Urothelium cell line (cell line): ENCODE results near the gene AZU1.
A peak's percentile ranks its signal among the peaks of the same experiment; 100 is the strongest.
"Not testable (repeated sequence)": the region's sequence is repeated elsewhere in the genome, so short reads cannot be mapped to it uniquely, and the experiment has no call there.

Experiments used
- DNase-seq: peaks from one replicate; pipeline ENCODE4 v3.0.0; 2011; ENCODE audit warnings: low spot score, mixed read lengths
- FAIRE-seq: peaks from 2 replicates; lab custom pipeline; 2011; peaks lifted over from hg19 to GRCh38; lab: Jason Lieb, UNC

Gene AZU1

DNA sequence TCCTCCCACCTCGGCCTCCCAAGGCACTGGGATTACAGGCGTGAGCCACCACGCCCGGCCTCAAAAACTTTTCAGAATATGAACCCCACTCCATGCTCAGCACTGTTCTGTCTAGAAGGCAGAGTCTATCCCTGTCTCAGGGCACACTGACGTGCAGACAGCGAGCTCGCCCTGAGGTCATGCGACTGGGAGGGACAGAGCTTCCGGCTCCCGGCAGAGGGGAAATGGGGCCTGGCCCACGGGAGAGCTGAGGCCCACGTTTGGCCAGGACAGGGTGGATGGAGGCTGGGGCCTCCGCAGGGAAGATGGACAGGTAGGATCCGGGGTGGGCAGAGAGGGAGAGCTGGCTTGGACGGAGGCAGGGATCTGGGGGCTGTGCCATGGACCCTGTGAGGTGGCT lies 2.8 kb upstream of the AZU1 start:
- DNase-seq (no peak), FAIRE-seq (no peak)

DNA sequence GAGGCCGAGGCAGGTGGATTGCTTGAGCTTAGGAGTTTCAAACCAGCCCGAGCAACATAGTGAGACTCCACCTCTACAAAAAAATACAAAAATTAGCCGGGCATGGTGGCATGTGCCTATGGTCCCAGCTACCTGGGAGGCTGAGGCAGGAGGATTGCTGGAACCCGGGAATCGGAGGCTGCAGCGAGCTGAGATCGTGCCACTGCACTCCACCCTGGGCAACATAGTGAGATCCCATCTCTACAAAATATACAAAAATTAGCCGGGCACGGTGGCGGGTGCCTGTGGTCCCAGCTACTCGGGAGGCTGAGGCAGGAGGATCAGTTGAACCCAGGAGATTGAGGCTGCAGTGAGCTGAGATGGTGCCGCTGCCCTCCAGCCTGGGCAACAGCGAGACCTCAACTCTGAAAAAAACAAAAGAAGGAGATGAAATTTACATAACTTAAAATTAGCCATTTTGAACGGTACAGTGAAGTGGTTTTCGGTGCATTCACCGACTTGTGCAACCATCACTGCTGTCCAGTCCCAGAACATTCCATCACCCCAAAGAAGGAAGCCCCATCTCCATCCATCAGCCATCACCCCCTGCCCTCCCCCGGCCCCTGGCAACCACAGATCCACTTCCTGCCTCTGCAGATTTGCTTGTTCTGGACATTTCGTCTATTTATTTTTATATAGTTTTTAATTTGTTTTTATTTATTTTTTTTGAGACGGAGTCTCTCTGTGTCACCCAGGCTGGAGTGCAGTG lies 1.6 kb upstream of the AZU1 start:
- FAIRE-seq: no peak
- DNase-seq: no peak

DNA sequence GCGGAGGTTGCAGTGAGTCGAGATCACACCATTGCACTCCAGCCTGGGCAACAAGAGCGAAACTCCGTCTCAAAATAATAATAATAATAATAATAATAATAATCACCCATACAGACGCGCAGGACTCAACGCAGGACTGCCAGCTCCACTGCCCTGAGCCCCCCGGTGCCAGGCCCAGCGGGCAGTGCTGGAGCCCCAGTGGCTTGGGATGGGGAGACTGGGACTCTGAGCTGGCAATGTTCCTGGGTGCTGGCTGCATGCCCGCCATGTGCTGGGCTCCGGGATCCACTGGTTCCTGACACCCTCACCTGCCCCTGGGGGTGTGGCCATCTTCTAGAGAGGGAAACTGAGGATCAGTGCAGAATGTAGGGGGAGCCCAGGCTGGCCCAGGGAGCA lies 325 bp upstream of the AZU1 start:
- FAIRE-seq (no peak), DNase-seq (no peak)

DNA sequence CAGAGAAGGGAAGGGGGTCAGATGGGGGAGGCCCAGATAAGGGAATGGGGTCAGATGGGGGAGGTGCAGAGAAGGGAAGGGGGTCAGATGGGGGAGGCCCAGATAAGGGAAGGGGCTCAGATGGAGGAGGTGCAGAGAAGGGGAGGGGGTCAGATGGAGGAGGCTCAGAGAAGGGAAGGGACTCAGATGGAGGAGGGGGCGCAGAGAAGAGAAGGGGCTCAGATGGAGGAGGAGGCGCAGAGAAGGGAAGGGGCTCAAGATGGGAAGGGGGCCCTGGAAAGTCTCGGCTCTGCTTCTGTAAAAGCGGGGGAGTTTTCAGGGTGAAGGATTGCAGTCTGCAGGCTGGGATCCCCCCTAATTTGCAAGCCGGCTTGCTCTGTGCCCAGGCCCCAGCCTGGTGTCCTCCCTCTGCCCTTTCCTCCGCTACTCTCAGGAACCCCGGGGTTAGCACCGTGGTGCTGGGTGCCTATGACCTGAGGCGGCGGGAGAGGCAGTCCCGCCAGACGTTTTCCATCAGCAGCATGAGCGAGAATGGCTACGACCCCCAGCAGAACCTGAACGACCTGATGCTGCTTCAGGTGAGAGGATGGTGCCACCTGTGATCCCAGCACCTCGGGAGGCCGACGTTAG lies 1.6 kb downstream of the AZU1 start:
- no peak for FAIRE-seq
- DNase-seq: no peak

DNA sequence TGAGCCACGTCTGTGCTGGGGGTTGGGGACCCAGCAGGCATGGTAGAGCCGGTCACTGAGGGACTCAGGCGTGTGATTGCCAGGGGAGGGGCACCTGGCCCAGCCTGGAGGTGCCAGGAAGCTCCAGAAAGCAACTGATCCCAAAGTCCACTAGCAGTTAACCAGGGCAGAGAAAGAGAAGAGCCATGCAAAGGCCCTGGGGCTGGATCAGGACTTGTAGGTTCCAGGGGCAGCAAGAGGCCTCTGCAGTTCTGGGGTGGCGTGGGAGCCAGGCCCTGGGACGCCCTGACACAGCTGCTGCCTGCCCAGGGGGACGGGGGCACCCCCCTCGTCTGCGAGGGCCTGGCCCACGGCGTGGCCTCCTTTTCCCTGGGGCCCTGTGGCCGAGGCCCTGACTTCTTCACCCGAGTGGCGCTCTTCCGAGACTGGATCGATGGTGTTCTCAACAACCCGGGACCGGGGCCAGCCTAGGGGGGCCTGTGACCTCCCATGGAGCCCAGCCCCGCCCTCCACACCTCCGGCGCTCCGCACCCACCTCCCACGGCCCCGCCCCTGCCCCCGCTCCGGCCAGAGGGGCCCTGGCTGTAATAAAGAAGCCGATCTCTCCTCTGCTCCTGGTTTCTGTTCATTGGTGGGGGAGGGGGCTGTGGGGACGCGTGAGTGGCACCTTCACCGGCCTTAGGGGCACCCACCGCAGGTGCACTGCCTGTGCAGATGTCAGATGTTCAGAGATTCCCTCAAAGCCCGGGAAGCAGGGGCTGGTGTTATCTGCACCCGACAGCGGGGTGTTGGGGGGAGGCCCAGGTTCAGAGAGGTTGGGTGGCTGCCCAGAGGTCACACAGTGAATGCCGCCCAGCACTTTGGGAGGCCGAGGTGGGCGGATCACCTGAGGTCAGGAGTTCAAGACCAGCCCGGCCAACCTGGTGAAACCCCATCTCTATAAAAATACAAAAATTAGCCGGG lies 4.1 kb downstream of the AZU1 start:
- DNase-seq (no peak), FAIRE-seq (no peak)

DNA sequence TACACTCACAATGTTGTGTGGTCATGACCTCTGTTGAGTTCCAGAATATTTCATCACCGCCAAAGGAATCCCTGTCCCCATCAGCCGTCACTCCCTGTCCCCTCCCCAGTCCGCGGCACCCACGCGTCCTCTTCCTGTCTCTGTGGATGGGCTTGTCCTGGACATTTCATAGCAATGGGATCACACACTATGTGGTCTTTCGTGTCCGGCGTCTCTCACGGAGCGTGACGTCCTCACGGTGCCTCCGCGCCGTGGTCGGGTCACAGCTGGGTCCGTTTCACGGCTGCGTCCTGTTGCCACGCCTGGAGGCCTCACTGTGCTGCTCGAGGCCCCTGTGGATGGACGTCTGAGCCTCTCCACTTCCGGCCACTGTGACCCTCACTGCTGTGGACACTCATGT lies 6.6 kb downstream of the AZU1 start:
- FAIRE-seq: no peak
- no peak for DNase-seq

DNA sequence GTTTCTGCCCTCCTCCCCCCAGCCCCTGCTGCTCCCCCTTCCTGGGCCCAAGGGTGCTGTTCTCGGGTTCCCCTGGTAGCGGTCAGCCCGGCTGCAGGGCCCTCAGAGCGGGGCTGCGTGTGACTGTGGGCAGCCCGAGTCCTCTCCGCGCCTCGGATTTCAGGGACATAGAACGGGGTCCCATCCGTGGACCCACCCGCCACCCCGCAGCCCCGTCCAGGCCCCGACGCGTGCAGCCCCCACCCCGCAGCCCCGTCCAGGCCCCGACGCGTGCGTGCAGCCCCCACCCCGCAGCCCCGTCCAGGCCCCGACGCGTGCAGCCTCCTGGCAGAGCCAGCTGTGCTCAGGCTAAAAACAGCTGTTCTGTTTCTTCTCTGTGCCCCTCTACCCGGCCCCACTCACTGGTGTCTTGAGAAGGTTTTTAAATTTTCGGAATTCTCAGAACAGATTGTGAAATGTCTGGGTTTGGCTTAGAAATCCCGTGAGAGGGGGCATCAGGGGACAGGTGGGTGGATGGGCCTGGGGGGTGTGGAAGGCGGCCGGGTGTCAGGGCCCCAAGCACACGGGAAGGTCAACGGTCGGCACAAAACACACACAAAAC lies 7.7 kb downstream of the AZU1 start:
- DNase-seq: no peak
- no peak for FAIRE-seq

DNA sequence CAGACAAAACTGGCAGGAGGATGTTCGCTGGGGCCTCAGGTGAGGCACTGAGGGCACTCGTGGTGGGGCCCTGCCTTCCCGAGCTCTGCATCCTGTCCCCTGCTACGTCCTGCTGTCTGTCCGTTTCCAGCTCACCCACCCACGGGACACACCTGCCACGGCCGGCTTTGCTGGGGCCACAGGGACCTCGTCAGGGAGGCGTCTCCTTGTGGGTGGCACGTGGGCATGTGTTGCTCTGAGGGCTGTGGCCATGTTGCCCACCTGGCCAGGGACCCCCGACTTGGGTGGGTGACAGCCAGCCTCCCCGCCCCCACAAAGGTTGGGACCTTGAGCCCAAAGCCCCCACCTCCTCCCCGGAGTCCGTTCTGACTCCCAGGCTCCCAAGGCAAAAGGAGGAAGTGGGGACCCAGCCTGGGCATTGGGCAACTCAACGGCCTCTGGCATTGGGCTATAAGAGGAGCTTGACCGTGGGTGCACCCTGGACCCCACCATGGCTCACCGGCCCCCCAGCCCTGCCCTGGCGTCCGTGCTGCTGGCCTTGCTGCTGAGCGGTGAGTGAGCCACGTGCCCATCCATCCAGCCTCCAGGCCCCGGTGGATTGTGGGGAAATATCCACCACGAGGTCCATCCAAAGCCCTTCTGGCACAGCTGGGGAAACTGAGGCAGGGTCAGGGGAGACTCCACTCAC lies 13.0 kb downstream of the AZU1 start, which contains the start of gene PRTN3:
Gene PRTN3, plus strand, starts transcription at position 481 of the 688 bp plus-strand sequence. Its CDS starts 10 bp downstream, at position 491.
- FAIRE-seq: no peak

DNA sequence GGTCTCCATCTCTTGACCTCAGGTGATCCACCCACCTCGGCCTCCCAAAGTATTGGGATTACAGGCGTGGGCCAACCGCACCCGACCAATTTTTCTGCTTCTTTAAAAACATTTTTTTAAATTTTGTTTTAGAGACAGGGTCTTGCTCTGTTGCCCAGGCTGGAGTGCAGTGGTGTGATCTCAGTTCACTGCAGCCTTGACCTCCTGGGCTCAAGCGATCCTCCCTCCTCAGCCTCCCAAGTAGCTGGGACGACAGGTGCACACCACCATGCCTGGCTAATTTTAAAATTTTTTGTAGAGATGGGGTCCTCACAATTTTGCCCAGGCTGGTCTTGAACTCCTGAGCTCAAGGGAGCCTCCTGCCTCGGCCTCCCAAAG lies 15.2 kb downstream of the AZU1 start:
- not testable (repeated sequence) for DNase-seq, FAIRE-seq

More for the DNA sequence above, 13.0 kb downstream of the AZU1 start, which contains the start of gene PRTN3:
- DNase-seq: no peak

DNA sequence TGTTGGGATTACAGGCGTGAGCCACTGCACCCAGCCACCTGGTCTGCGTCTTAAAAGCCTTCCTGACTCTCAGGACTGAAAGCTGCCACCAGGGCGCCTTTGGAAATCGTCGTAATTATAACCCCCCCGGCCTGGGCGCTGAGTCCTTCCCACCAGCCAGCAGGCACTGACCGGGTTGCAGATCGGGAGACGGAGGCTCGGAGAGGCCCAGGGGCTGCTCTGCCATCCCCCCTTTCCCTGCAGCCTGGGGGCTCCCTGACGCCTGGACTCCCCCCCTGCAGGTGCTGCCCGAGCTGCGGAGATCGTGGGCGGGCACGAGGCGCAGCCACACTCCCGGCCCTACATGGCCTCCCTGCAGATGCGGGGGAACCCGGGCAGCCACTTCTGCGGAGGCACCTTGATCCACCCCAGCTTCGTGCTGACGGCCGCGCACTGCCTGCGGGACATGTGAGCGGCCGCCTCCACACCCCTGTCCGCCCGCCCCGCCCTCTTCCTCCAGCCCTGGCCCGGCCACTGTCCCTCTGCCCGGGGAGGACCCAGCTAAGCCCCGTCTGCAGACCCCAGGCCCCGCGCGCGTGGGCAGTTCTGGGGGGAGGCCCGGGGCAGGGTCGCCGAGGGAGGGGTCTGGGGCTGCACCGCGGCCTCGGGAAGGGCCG lies 15.7 kb downstream of the AZU1 start:
- no peak for FAIRE-seq
- peak; percentile 19 for DNase-seq

DNA sequence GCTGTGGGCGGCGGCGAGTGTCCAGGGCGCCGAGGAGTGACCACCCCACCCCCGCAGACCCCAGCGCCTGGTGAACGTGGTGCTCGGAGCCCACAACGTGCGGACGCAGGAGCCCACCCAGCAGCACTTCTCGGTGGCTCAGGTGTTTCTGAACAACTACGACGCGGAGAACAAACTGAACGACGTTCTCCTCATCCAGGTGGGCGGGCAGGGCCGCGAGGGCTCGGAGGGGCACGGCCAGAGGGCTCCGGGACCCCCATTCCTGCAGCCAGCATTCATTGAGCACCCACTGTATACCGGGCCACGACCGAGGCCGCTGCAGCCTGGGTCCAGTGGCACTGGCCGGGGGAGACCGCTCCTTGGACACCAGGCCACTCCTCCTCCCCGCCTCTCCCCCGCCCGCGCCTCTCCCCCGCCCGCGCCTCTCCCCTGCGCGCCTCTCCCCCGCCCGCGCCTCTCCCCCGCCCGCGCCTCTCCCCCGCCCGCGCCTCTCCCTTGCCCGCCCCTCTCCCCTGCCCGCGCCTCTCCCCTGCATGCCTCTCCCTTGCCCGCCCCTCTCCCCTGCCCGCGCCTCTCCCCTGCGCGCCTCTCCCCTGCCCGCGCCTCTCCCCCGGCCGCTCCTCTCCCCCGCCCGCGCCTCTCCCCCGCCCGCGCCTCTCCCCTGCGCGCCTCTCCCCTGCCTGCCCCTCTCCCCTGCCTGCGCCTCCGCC lies 16.4 kb downstream of the AZU1 start:
- no peak for DNase-seq
- no peak for FAIRE-seq

DNA sequence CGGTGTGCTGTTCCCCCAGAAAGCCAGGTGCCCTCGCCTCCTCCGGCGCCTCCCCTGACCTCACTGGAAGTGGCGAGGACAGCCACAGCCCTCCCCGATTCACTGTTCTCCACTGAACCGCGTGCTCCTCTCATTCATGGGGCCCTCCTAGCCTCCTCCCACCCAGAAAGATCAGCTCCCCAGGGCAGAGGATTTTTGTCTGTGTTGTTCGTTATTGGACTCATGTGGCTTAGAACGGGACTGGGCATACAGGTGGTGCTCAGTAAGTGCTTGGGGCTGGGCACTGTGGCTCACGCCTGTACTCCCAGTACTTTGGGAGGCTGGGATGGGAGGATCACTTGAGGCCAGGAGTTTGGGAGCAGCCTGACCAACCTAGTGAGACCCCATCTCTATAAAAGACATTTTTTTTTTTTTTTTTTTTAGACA lies 16.9 kb downstream of the AZU1 start:
- FAIRE-seq: no peak

DNA sequence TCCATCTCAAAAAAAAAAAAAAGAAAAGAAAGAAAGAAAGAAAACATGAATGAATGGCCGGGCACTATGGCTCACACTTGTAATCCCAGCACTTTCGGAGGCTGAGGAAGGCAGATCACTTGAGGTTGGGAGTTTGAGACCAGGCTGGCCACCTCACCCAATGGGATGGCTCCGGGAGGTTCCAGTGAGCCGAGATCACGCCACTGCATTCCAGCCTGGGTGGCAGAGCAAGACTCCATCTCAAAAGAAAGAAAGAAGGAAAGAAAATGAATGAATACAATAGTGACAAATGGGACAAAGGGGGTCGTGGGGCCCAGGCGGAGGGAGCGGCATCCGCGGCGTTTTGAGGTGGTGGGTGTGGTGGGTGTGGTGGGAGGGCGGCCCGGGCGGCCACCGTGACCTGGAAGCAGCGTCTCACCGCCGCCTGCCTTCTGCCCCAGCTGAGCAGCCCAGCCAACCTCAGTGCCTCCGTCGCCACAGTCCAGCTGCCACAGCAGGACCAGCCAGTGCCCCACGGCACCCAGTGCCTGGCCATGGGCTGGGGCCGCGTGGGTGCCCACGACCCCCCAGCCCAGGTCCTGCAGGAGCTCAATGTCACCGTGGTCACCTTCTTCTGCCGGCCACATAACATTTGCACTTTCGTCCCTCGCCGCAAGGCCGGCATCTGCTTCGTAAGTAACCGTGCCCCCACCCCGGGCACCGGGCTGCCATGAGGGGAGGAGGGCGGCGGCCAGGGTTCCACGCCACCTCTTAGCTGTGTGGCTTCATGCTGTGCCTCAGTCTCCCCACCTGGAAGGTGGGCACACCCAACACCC lies 18.3 kb downstream of the AZU1 start:
- FAIRE-seq (no peak), DNase-seq (no peak)

More for the DNA sequence above, 16.9 kb downstream of the AZU1 start:
- DNase-seq: no peak

DNA sequence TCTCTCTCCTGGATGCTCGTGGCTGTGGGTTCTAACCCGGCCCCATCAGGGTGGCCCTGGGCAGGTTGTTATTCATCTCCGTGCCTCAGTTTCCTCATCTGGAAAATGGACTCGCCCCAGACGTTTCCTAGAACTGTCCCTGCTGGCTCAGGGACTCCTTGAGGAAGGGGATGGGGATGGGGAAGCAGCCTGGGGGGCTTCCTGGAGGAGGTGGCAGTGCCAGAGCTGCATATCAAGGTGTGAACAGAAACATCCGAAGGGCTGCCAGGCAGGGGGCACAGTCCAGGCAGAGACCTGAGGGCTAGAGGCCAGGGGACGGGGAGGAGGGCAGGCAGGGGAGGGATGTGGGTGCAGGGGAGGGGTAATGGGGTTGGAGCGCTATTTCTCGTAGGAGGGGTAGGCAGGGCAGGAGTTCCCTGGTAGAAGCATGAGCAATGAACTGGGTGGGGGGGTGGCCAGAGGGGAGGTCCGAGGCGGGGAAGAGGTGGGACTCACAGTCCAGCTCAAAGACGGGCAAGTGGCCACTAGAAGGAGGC lies 20.8 kb downstream of the AZU1 start:
- DNase-seq: no peak

DNA sequence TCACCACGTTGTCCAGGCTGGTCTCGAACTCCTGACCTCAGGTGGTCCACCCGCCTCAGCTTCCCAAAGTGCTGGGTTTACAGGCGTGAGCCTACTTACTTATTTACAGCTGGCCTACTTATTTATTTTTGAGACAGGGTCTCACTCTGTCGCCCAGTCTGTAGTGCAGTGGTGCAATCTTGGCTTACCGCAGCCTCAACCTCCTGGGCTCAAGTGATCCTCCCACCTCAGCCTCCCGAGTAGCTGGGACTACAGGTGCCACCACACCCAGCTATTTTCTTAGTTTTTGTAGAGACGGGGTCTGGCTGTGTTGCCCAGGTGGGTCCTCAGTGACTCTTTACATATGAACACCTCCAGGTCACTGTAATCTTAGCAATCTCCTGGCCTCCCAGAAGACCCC lies 21.6 kb downstream of the AZU1 start:
- FAIRE-seq, DNase-seq: not testable (repeated sequence)

More for the DNA sequence above, 20.8 kb downstream of the AZU1 start:
- no peak for FAIRE-seq

DNA sequence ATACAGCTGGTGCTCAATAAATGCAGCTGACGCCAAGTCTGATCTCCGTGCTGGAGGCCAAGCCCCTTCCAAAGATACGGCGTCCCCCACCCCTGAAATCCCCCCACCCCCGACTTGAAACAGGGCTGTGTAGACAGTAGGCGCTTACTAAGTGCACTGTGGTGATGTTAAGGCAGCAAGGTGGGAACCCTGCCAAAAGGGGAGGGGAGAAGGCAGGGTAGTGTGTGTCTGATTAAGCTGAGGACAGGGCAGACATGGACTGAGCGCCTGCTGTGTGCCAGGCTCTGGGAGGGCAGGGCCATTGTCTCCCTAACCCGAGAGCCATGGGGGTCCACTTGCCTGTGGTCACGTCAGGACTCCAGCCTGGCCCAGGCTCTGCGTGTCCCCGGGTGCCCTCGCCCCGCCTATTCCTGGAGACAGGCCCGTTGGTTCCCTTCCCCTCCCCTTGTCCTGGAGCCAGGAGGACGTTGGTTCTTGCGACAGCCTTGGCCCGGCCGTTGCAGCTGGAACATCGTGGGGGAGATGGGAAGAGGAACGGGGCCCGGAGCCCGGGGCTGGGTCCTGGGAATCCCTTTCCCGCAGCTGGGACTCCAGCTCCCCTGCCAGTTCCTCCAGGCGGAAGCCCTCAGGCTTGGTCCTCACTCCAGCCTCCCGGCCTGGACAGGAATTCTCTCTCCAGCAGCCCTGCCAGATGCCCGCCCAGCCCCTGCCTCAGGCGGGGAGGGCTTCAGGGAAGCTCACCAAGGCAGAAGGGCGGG lies 22.8 kb downstream of the AZU1 start:
- DNase-seq: peak; percentile 50
- FAIRE-seq: no peak

DNA sequence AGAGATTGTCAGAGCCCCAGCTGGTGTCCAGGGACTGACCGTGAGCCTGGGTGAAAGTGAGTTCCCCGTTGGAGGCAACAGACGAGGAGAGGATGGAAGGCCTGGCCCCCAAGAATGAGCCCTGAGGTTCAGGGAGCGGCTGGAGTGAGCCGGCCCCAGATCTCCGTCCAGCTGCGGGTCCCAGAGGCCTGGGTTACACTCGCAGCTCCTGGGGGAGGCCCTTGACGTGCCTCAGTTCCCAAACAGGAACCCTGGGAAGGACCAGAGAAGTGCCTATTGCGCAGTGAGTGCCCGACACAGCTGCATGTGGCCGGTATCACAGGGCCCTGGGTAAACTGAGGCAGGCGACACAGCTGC lies 23.3 kb downstream of the AZU1 start:
- FAIRE-seq (no peak), DNase-seq (no peak)
